K562 (cell line): ENCODE measurements around the gene NOL4L. TPM values are rescaled to one million over a fixed set of nuclear protein-coding genes. Genes with fewer than 3 reads are reported as not detected.

Experiments
- ATF4 ChIP-seq: fragments of 450-650 bp; formaldehyde crosslinking; IDR thresholded peaks from 2 replicates; pipeline ENCODE4 v1.4.0; 2022; ENCODE audit warnings: mild to moderate bottlenecking, moderate library complexity
- GATAD2A ChIP-seq: fragments of 450-650 bp; IDR thresholded peaks from 2 replicates; pipeline ENCODE4 v1.6.1; 2017
- ID3 ChIP-seq, 2 experiments: fragments of 250-450 bp in 1 of 2; fragments of 450-650 bp in 1 of 2; sonication (Bioruptor Pico) in 1 of 2; IDR thresholded peaks; 2 replicates each; pipeline versions ENCODE4 v1.6.1 to v1.8.0; 2016 to 2021; ENCODE audit warnings: mild to moderate bottlenecking in 2 of 2, moderate library complexity in 2 of 2, missing compliant biosample characterization in 1 of 2, missing genetic modification characterization in 1 of 2
- PRDM10 ChIP-seq: fragments of 450-650 bp; IDR thresholded peaks from 2 replicates; pipeline ENCODE4 v1.6.1; 2018; ENCODE audit not compliant: partially characterized antibody
- SRF ChIP-seq, 2 experiments: fragments of 250-450, 450-650 bp in 1 of 2; sonication (Bioruptor Pico) in 1 of 2; sonication (generic) in 1 of 2; formaldehyde crosslinking; IDR thresholded peaks; 2 replicates each; pipeline versions ENCODE4 v1.5.0 to v1.5.1; 2020 to 2022; ENCODE audit warnings: mild to moderate bottlenecking in 1 of 2, missing genetic modification reagents in 1 of 2
- SRSF9 ChIP-seq: fragments of 200-400 bp; formaldehyde crosslinking; IDR thresholded peaks from 2 replicates; pipeline ENCODE4 v1.6.1; 2017; ENCODE audit warnings: low read depth, low read length, borderline replicate concordance
- ZNF24 ChIP-seq: fragments of 450-650 bp; IDR thresholded peaks from 2 replicates; pipeline ENCODE4 v1.6.1; 2016
- ZNF639 ChIP-seq, 2 experiments: fragments of 200-800 bp in 1 of 2; sonication (Bioruptor generic) in 1 of 2; sonication (generic) in 1 of 2; formaldehyde crosslinking in 1 of 2; IDR thresholded peaks in 1 of 2; conservative IDR thresholded peaks in 1 of 2; 2 replicates each; pipeline versions ENCODE4 v1.5.0 to v1.6.1; 2016 to 2020; ENCODE audit warnings: missing compliant biosample characterization in 1 of 2, missing genetic modification characterization in 1 of 2, missing genetic modification reagents in 1 of 2
- ZNF785 ChIP-seq: fragments of 250-450 bp; sonication (Bioruptor Pico); IDR thresholded peaks from 2 replicates; pipeline ENCODE4 v1.4.0; 2020; ENCODE audit warnings: mild to moderate bottlenecking
- ZSCAN32 ChIP-seq: fragments of 450-650 bp; formaldehyde crosslinking; IDR thresholded peaks from 2 replicates; pipeline ENCODE4 v1.4.0; 2020; ENCODE audit warnings: mild to moderate bottlenecking, moderate library complexity
- polyA plus RNA-seq, 8 experiments: library from polyadenylated mRNA; depleted of rRNA in 4 of 8; stranded (reverse) in 5 of 8; unstranded in 3 of 8; fragments of >200 nt; fragmentation: Nextera tagmentation in 2 of 8; fragmentation: Illumina TruSeq in 1 of 8; extraction: Ambion mirVana in 2 of 8; extraction: Trizol in 1 of 8; gene quantifications; 2 replicates each; pipeline versions ENCODE4 v1.2.1 to v1.2.3, GENCODE V29; 2011 to 2014; ENCODE audit warnings: inconsistent platforms in 1 of 8, missing spikeins in 1 of 8
- total RNA-seq, 7 experiments: library from RNA; depleted of rRNA in 6 of 7; stranded (reverse); fragments of >200 nt in 6 of 7; fragmentation: Illumina TruSeq in 2 of 7; extraction: Trizol in 2 of 7; gene quantifications; 2 replicates each; pipeline versions ENCODE4 v1.2.1 to v1.2.3, GENCODE V29; 2011 to 2021; ENCODE audit warnings: low replicate concordance in 1 of 7

NOL4L gene
- total and polyA plus RNA-seq, 9 of the 15 experiments (the other 6 are each of a cell fraction or from before 2014, with no cell fraction given), result 5.1 to 36.2 (median 13.6) TPM

GRCh38 chr20:32555584-32555983 is 29.5 kb downstream of the NOL4L start (continued):
- TF ChIP-seq ZNF639 (CRISPR knock-in tag; conservative IDR thresholded peaks at IDR 0.05 in 1 of 2, IDR thresholded peaks at IDR 0.05 in 1 of 2) (no peak), ZSCAN32 (CRISPR knock-in tag) (no peak), SRF (CRISPR knock-in tag; IDR thresholded peaks at IDR 0.05) (no peak), ATF4 (CRISPR knock-in tag) (no peak), GATAD2A (no peak), ID3 (CRISPR knock-in tag; IDR thresholded peaks at IDR 0.05) (no peak), ID3 (tag; IDR thresholded peaks at IDR 0.05) (no peak), PRDM10 (no peak), ZNF24 (no peak), SRSF9 (no peak), ZNF785 (CRISPR knock-in tag) (no peak)
